GM04504 (cell line): ENCODE data around the gene SLC7A8.

Experiments
- DNase-seq: peaks from one replicate; pipeline ENCODE4 v3.0.0-alpha.2; 2012; ENCODE audit warnings: low read depth

Gene SLC7A8

GRCh38 chr14:23182372-23183157 lies 895 bp downstream of the SLC7A8 start:
- DNase-seq = no peak

- no peak for DNase-seq
These were observed 1.5 kb downstream of the SLC7A8 start for GRCh38 chr14:23181946-23182345.

- no peak for DNase-seq
These were observed 2.0 kb downstream of the SLC7A8 start for GRCh38 chr14:23181453-23181852.

- no peak for DNase-seq
These were observed 6.3 kb downstream of the SLC7A8 start for GRCh38 chr14:23177181-23177580.

GRCh38 chr14:23175823-23176222 lies 7.6 kb downstream of the SLC7A8 start:
- no peak for DNase-seq

- peak; percentile 42 for DNase-seq
These were observed 8.9 kb downstream of the SLC7A8 start for GRCh38 chr14:23174296-23175184.

- no peak for DNase-seq
These were observed 9.7 kb downstream of the SLC7A8 start for GRCh38 chr14:23173796-23174195.

- DNase-seq = no peak
These were observed 10.4 kb downstream of the SLC7A8 start for GRCh38 chr14:23173031-23173430.

GRCh38 chr14:23172574-23172973 lies 10.9 kb downstream of the SLC7A8 start:
- DNase-seq = no peak

- no peak for DNase-seq
These were observed 11.4 kb downstream of the SLC7A8 start for GRCh38 chr14:23172096-23172495.

- DNase-seq = peak; percentile 62
These were observed 12.1 kb downstream of the SLC7A8 start for GRCh38 chr14:23171222-23171975.

GRCh38 chr14:23169622-23170021 lies 13.8 kb downstream of the SLC7A8 start:
- DNase-seq = no peak

GRCh38 chr14:23168246-23168645 lies 15.2 kb downstream of the SLC7A8 start:
- no peak for DNase-seq

- DNase-seq = no peak
These were observed 16.2 kb downstream of the SLC7A8 start for GRCh38 chr14:23167116-23167847.

- DNase-seq = no peak
These were observed 18.5 kb downstream of the SLC7A8 start for GRCh38 chr14:23164949-23165348.

- DNase-seq = no peak
These were observed 19.2 kb downstream of the SLC7A8 start for GRCh38 chr14:23164250-23164649.

GRCh38 chr14:23163830-23164229 lies 19.6 kb downstream of the SLC7A8 start:
- no peak for DNase-seq

- DNase-seq = no peak
These were observed 20.7 kb downstream of the SLC7A8 start for GRCh38 chr14:23162800-23163199.

GRCh38 chr14:23162005-23162404 lies 21.5 kb downstream of the SLC7A8 start:
- no peak for DNase-seq

GRCh38 chr14:23160924-23161522 lies 22.4 kb downstream of the SLC7A8 start:
- peak; percentile 65 for DNase-seq

GRCh38 chr14:23159532-23159931 lies 23.9 kb downstream of the SLC7A8 start:
- no peak for DNase-seq
